HG03575 (cell line): ENCODE data around the gene PRSS16.
"Not testable (repeated sequence)": the region's sequence is repeated elsewhere in the genome, so short reads cannot be mapped to it uniquely, and the experiment has no call there.

ENCODE experiments used
- ATAC-seq: cut with Tn5 transposase; IDR thresholded peaks from one replicate; pipeline ENCODE4 v1.9.1; 2021; ENCODE audit not compliant: unreplicated experiment, insufficient number of reproducible peaks, low FRiP score; ENCODE audit errors: extremely low read depth

Gene PRSS16

GRCh38 chr6:27239258-27239657 lies 8.2 kb upstream of the PRSS16 start:
- no peak for ATAC-seq

- no peak for ATAC-seq
These were observed 6.1 kb upstream of the PRSS16 start for GRCh38 chr6:27241443-27241842.

- no peak for ATAC-seq
These were observed 4.8 kb upstream of the PRSS16 start for GRCh38 chr6:27242589-27243265.

GRCh38 chr6:27248783-27249182 lies 1.3 kb downstream of the PRSS16 start:
- no peak for ATAC-seq

GRCh38 chr6:27250277-27251111 lies 3.0 kb downstream of the PRSS16 start:
- no peak for ATAC-seq

- ATAC-seq, result peak; percentile 24
These were observed 3.7 kb downstream of the PRSS16 start for GRCh38 chr6:27251112-27251605.

GRCh38 chr6:27251606-27252251 lies 4.2 kb downstream of the PRSS16 start:
- ATAC-seq, result peak; percentile 50

- ATAC-seq, result no peak
These were observed 7.1 kb downstream of the PRSS16 start for GRCh38 chr6:27254566-27254965.

GRCh38 chr6:27255866-27256265 lies 8.4 kb downstream of the PRSS16 start:
- ATAC-seq, result no peak

- ATAC-seq, result no peak
These were observed 12.9 kb downstream of the PRSS16 start for GRCh38 chr6:27260369-27260768.

GRCh38 chr6:27260836-27261375 lies 13.4 kb downstream of the PRSS16 start:
- no peak for ATAC-seq

- ATAC-seq, result no peak
These were observed 16.4 kb downstream of the PRSS16 start for GRCh38 chr6:27263886-27264285.

GRCh38 chr6:27267003-27267402 lies 19.5 kb downstream of the PRSS16 start:
- ATAC-seq, result not testable (repeated sequence)

GRCh38 chr6:27267857-27268434 lies 20.4 kb downstream of the PRSS16 start:
- ATAC-seq, result no peak

GRCh38 chr6:27268803-27269202 lies 21.3 kb downstream of the PRSS16 start:
- no peak for ATAC-seq

GRCh38 chr6:27273783-27274182 lies 26.3 kb downstream of the PRSS16 start:
- no peak for ATAC-seq

GRCh38 chr6:27275025-27275956 lies 27.8 kb downstream of the PRSS16 start:
- ATAC-seq, result no peak

GRCh38 chr6:27279513-27280063 lies 32.1 kb downstream of the PRSS16 start:
- ATAC-seq, result no peak
